ENCODE data around the gene TAL2.

TAL2 gene

DNA sequence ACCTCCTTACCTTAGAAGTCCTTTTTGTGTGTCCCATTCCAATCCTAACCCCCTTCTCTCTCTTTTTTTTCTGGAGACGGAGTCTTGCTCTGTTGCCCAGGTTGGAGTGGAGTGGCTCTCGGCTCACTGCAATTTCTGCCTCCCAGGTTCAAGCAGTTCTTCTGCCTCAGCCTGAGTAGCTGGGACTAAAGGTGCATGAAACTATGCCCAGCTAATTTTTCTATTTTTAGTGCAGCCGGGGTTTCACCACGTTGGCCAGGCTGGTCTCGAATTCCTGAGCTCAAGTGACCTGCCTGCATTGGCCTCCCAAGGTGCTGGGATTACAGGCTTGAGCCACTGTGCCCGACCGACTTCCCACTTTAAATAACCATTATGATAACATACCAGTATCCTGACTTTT lies 49.6 kb downstream of the TAL2 start:
- no peak for DNase-seq

DNA sequence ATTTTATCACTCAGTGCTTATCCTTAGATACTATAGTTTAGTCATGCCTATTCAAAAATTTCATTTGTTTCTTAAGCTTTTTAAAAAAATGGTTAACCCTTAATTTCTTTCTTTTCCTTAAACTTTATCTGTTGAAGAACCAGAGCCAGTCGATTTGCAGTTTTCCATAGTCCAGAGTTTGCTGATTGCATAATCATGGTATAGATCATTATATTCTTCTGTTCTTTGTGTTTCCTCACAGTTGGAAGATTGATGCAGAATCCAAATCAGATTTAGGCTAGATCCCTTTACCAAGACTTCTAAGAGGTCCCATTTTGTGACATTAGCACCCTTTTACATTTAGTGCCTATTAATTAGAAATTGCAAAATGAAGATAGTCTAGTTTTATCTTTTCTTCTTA lies 50.0 kb downstream of the TAL2 start:
- no peak for DNase-seq
